A204.1 (cell line): ENCODE results near the gene ANO7.
"Not testable (repeated sequence)": the region's sequence is repeated elsewhere in the genome, so short reads cannot be mapped to it uniquely, and the experiment has no call there.

ENCODE experiments used
- FAIRE-seq: peaks from 2 replicates; lab custom pipeline; 2012; peaks lifted over from hg19 to GRCh38; lab: Jason Lieb, UNC

The ANO7 gene

GRCh38 chr2:241190291-241190981 is 2.0 kb downstream of the ANO7 start:
- no peak for FAIRE-seq

- FAIRE-seq, result no peak
These were observed 2.6 kb downstream of the ANO7 start for GRCh38 chr2:241191081-241191480.

- FAIRE-seq, result no peak
These were observed 4.8 kb downstream of the ANO7 start for GRCh38 chr2:241193271-241193670.

- no peak for FAIRE-seq
These were observed 6.3 kb downstream of the ANO7 start for GRCh38 chr2:241194811-241195210.

- no peak for FAIRE-seq
These were observed 7.1 kb downstream of the ANO7 start for GRCh38 chr2:241195506-241196130.

- not testable (repeated sequence) for FAIRE-seq
These were observed 8.8 kb downstream of the ANO7 start for GRCh38 chr2:241197246-241197645.

- no peak for FAIRE-seq
These were observed 9.5 kb downstream of the ANO7 start for GRCh38 chr2:241197947-241198346.

GRCh38 chr2:241198381-241199279 is 10.2 kb downstream of the ANO7 start:
- no peak for FAIRE-seq

- FAIRE-seq, result no peak
These were observed 10.8 kb downstream of the ANO7 start for GRCh38 chr2:241199286-241199685.

- no peak for FAIRE-seq
These were observed 11.7 kb downstream of the ANO7 start for GRCh38 chr2:241199897-241200821.

- FAIRE-seq, result no peak
These were observed 12.4 kb downstream of the ANO7 start for GRCh38 chr2:241200822-241201395.

GRCh38 chr2:241201445-241202267 is 13.2 kb downstream of the ANO7 start:
- no peak for FAIRE-seq

- no peak for FAIRE-seq
These were observed 13.8 kb downstream of the ANO7 start for GRCh38 chr2:241202268-241202585.

- FAIRE-seq, result no peak
These were observed 14.2 kb downstream of the ANO7 start for GRCh38 chr2:241202681-241203080.

GRCh38 chr2:241203218-241204009 is 14.9 kb downstream of the ANO7 start:
- FAIRE-seq, result no peak

- FAIRE-seq, result no peak
These were observed 15.5 kb downstream of the ANO7 start for GRCh38 chr2:241204010-241204384.

- FAIRE-seq, result no peak
These were observed 16.0 kb downstream of the ANO7 start for GRCh38 chr2:241204490-241204889.

GRCh38 chr2:241205086-241205485 is 16.6 kb downstream of the ANO7 start:
- FAIRE-seq, result no peak

GRCh38 chr2:241207151-241207550 is 18.7 kb downstream of the ANO7 start:
- FAIRE-seq, result no peak

GRCh38 chr2:241207641-241208040 is 19.2 kb downstream of the ANO7 start:
- no peak for FAIRE-seq
